ENCODE measurements around the gene SYCP2L. TPM values are rescaled to one million over a fixed set of nuclear protein-coding genes. Genes with fewer than 3 reads are reported as not detected.

SYCP2L gene
- total and polyA plus RNA-seq, 9 of the 15 experiments (the other 6 are each of a cell fraction or from before 2014, with no cell fraction given): 12.4 to 46.9 (median 22.0) TPM

DNA sequence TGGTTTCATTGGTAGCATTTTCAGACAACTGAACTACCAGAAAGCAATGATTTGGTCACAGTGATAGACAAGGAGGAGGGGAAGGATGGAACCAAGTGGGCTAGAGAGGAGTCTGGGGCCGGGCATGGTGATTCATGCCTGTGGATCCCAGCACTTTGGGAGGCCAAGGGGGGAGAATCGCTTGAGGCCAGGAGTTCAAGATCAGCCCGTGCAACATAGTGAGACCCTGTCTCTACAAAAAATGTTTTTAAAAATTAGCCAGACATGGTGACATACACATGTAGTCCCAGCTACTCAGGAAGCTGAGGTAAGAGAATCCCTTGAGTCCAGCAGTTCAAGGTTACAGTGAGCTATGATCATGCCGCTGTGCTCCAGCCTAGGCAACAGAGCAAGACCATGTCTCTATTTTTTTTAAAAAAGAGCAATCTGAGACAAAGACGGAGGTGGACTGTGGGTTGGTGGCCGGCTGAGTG is 70.6 kb downstream of the SYCP2L start:
- H3K9ac ChIP-seq (ENCODE audit: insufficient read depth in 1 of 2, low read depth in 2 of 2, low read length in 2 of 2): no peak overlapping the region
- TF ChIP-seq FOXA1 (IDR thresholded peaks at IDR 0.05; ENCODE audit: borderline replicate concordance): no peak
- intact Hi-C loops (cut with micrococcal nuclease) (loop anchor here (10.0 kb wide), 2 partner anchors 187 to 617 kb away; no protein-coding TSS in a partner anchor), in situ Hi-C loops (cut with MboI) (loop anchor here (5.0 to 25.0 kb wide), 2 partner anchors 110 to 530 kb away; no protein-coding TSS in a partner anchor)
- no peak overlapping the region for H3K4me2 ChIP-seq (ENCODE audit: insufficient read depth, low read length)
- H2AFZ ChIP-seq (ENCODE audit: low read depth, low read length): no peak overlapping the region
- H3K36me3 ChIP-seq (ENCODE audit: control insufficient read depth, insufficient read depth, low read length): peaks cover 20% of the 10 kb centered on the region
- no peaks in the 10 kb centered on the region for H3K79me2 ChIP-seq (ENCODE audit: control insufficient read depth, insufficient read depth, low read length)
- H3K9me1 ChIP-seq (ENCODE audit: control insufficient read depth, insufficient read depth, low read length): no peaks in the 10 kb centered on the region
- ATAC-seq (no peak), DNase-seq (ENCODE audit: extremely low read depth in 1 of 4, low spot score in 3 of 4) (no peak), FAIRE-seq (no peak)
- 88% methylated on average over 6 of the region's 6 CpGs for WGBS (ENCODE audit: insufficient coverage, low coverage, missing lambda C conversion rate)
- H4K20me1 ChIP-seq (replicated peaks; ENCODE audit: control insufficient read depth, insufficient read depth, low read length): no peaks in the 10 kb centered on the region
- no peaks in the 10 kb centered on the region for H3K9me3 ChIP-seq (replicated peaks; ENCODE audit: control insufficient read depth, insufficient read depth, low read depth, low read length)
- no peak overlapping the region for H3K27ac ChIP-seq (ENCODE audit: extremely low read depth, low read depth, low read length)
- no TSS peak for BruUV-seq (replicated peaks)
- no peaks in the 10 kb centered on the region for H3K27me3 ChIP-seq (ENCODE audit: control insufficient read depth in 2 of 2, insufficient read depth in 2 of 2, low read length in 2 of 2)
- POLR2A ChIA-PET: no interaction called here
- CTCF ChIA-PET (ENCODE audit: low intra/inter-chr PET ratio): no interaction called here
- H3K4me3 ChIP-seq: no peak overlapping the region
- H3K4me1 ChIP-seq (replicated peaks in 1 of 2; ENCODE audit: control insufficient read depth in 2 of 2, insufficient read depth in 2 of 2, low read length in 2 of 2): no peaks in the 10 kb centered on the region; a peak in 1 of 5 replicates

DNA sequence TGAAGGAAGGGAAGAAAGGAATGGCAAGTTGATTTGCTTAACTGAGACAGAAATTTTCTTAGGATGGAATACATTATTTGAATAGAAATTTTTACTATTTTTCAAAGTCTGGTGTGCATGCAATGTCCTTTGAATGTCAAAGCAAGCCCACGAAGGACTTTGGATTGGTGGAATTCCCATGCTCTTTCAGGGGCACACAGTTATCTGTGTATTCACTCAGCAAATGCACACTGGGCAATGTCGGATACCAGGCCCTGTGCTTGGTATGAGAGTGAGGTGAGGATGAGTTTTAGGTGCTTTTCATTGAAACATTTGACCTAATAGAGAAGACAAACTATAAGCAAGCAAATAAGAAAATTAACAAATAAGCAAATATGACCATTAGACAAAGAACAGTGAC is 73.3 kb downstream of the SYCP2L start:
- Histone ChIP-seq H3K4me2 (ENCODE audit: insufficient read depth, low read length) (no peak overlapping the region), H3K9me3 (replicated peaks; ENCODE audit: control insufficient read depth, insufficient read depth, low read depth, low read length) (no peaks in the 10 kb centered on the region), H3K9ac (ENCODE audit: insufficient read depth in 1 of 2, low read depth in 2 of 2, low read length in 2 of 2) (no peak overlapping the region), H3K4me3 (no peak overlapping the region), H2AFZ (ENCODE audit: low read depth, low read length) (no peak overlapping the region), H3K36me3 (ENCODE audit: control insufficient read depth, insufficient read depth, low read length) (peaks cover 29% of the 10 kb centered on the region), H3K4me1 (replicated peaks in 1 of 2; ENCODE audit: control insufficient read depth in 2 of 2, insufficient read depth in 2 of 2, low read length in 2 of 2) (no peaks in the 10 kb centered on the region; a peak in 1 of 5 replicates), H3K27ac (ENCODE audit: extremely low read depth, low read depth, low read length) (no peak overlapping the region), H3K27me3 (ENCODE audit: control insufficient read depth in 2 of 2, insufficient read depth in 2 of 2, low read length in 2 of 2) (no peaks in the 10 kb centered on the region), H3K9me1 (ENCODE audit: control insufficient read depth, insufficient read depth, low read length) (no peaks in the 10 kb centered on the region), H3K79me2 (ENCODE audit: control insufficient read depth, insufficient read depth, low read length) (no peaks in the 10 kb centered on the region), H4K20me1 (replicated peaks; ENCODE audit: control insufficient read depth, insufficient read depth, low read length) (no peaks in the 10 kb centered on the region)
- in situ Hi-C loops (cut with MboI) (loop anchor here (25.0 kb wide), 1 partner anchor 527 kb away; no protein-coding TSS in a partner anchor), intact Hi-C loops (cut with micrococcal nuclease) (no loop called here)
- no peak for TF ChIP-seq ZNF232 (CRISPR knock-in tag; IDR thresholded peaks at IDR 0.05)
- no peak for TF ChIP-seq ZNF655 (CRISPR knock-in tag; IDR thresholded peaks at IDR 0.05)
- no peak for TF ChIP-seq ZC3H11A (IDR thresholded peaks at IDR 0.05; ENCODE audit: low read depth, low read length)
- no peak for TF ChIP-seq GABPA (tag; conservative IDR thresholded peaks at IDR 0.05; ENCODE audit: low read depth)
- TF ChIP-seq AFF4 (CRISPR knock-in tag; IDR thresholded peaks at IDR 0.05): no peak
- WGBS (ENCODE audit: insufficient coverage, low coverage, missing lambda C conversion rate): 65% methylated on average over 2 of the region's 2 CpGs
- FAIRE-seq: no peak
- no peak for DNase-seq (ENCODE audit: extremely low read depth in 1 of 4, low spot score in 3 of 4)
- no peak for ATAC-seq
- ChIA-PET CTCF (ENCODE audit: low intra/inter-chr PET ratio) (no interaction called here), POLR2A (interaction anchor here (1.1 kb wide), 1 partner anchor 12 kb away, joined by 3 read pairs; no protein-coding TSS in a partner anchor)
- no TSS peak for BruUV-seq (replicated peaks)
